ENCODE data around the gene FEZF2.

FEZF2 gene

GRCh38 chr3:62371720-62372591 lies 1.4 kb downstream of the FEZF2 start:
- DNase-seq, result no peak

- DNase-seq, result no peak
These were observed 2.3 kb downstream of the FEZF2 start for GRCh38 chr3:62370858-62371719.

DNA sequence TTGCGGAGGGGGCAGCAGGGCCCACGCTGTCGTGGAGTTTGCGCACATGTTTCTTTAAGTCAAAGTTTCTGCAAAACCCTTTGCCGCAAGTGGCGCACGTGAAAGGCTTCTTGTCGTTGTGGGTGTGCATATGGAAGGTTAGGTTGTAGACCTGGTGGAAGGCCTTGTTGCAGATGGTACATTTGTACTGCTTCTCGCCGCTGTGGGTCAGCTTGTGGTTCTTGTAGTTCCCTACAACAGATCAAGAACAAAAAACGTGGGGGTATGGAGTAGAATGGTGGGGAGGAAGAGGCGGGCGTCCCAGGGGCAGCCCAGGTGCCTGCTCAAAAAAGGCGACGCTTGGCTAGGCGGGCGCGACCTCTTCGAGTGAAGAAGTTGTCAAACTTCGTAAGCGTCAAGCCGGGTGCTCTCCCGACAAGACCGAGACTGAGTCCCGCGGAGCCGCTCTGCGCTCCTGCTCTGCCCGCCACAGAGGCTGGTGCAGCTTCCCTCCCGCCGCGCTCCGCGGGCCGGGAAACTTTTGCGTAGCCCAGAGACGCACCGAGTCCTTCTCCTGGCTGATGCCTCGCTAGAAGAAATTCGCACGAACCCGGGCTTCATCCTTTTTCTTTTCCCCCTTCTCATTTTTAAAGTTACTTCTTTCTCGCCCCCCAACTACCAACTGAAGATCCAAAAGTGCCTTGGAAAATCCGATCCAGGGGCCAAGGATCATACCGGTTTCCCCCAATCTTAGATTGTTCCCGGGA lies 3.1 kb downstream of the FEZF2 start:
- no peak for DNase-seq

- DNase-seq, result no peak
These were observed 3.9 kb downstream of the FEZF2 start for GRCh38 chr3:62369476-62369743.

DNA sequence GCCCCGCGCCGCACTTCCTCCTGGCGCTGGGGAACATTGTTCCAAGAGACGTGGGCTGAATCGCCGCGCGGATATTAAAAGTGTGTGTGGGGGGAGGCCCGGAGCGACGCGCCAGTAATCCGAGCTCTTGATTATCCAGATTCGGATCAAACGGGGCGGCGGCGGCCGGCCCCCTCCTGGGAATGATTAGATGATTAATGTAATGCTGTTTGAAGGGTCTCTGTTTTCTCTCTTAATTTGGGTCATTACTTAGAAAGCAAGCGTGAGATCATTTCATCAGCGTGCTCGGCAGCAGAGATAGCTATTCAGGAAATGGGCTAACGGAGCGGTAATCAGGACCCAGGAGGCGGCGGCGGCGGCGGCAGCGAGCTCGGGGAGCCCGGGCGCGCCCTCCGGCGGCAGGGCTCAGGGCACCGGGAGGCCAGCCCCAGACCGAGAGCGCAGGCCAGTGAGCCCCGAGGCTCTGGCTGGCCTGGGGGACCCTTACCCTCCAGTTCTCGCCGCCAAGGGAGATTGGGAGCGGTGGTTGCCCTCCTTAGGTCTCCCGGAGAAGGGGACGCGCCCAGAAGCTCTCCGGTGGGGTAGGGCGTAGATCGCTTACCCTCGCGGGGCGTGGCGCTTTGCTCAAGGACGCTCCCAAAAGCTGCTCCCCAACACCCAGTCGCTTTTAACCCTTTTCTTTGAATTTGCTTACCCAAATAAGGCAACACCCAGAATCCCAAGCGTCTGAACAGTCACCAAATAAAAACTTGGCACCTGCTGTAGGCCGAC lies 4.5 kb downstream of the FEZF2 start:
- peak; percentile 19 for DNase-seq

- DNase-seq, result no peak
These were observed 5.1 kb downstream of the FEZF2 start for GRCh38 chr3:62368290-62368704.

DNA sequence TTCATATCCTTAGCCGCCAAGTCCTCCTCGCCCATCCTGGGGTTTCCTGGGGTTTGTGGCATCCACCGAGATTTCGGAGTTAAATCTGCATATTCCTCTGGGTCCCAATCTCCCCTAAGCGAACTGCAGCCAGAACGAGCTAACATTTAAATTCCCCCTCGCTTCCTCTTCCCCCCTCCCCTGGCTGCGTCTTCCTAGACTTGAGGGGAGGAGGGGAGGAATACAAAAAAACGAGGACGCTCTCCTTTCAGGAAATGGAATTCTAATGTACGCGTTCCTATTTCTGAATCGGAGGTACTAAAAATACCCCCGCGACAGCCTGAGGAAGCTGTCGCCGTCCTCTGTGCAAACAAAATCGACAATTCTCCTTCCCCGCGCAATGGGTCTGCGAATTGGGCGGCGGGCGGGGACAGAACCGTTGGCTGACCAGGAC lies 5.6 kb downstream of the FEZF2 start:
- no peak for DNase-seq

- no peak for DNase-seq
These were observed 7.2 kb downstream of the FEZF2 start for GRCh38 chr3:62366126-62366484.

- no peak for DNase-seq
These were observed 7.8 kb downstream of the FEZF2 start for GRCh38 chr3:62365391-62366125.

DNA sequence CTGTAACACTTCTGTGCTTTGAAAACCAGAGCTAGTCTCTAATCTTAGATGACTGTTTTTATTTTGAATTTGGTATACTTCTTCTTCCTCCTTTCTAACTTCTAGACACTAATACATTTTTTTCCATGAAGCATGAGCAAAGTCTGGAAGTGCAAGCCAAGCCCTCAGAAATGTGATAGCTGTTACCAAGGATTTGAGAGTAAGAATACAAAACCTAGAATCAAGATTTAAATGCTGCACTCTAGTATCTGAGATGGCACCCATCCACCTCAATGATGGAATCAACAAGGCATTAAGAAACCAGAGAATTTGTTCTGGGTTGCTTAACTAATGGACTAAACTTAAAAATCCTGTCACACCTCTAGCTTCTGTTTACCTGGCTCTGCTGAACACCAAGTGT lies 9.2 kb downstream of the FEZF2 start:
- no peak for DNase-seq

GRCh38 chr3:62363275-62363674 lies 10.1 kb downstream of the FEZF2 start:
- no peak for DNase-seq

DNA sequence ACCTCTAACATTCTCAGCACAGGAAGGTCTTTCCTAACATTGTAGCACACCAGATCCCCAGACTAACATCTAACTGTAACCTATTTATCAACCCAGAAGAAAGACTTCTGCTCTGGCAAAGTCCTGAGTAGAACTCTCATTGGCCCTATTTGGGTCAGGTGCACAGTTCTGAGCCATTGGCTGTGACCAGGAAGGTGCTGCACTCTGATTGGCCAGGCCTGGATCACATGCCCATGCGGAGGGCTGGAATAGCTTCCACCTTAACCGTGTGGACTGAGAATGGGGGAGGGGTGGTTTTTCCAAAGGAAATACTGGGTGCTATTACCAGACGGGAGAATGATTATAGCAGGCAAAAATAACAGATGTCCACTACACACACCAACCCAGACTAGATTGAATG lies 11.5 kb downstream of the FEZF2 start:
- DNase-seq, result no peak

- no peak for DNase-seq
These were observed 12.1 kb downstream of the FEZF2 start for GRCh38 chr3:62361261-62361660.

- no peak for DNase-seq
These were observed 13.8 kb downstream of the FEZF2 start for GRCh38 chr3:62359531-62359930.

DNA sequence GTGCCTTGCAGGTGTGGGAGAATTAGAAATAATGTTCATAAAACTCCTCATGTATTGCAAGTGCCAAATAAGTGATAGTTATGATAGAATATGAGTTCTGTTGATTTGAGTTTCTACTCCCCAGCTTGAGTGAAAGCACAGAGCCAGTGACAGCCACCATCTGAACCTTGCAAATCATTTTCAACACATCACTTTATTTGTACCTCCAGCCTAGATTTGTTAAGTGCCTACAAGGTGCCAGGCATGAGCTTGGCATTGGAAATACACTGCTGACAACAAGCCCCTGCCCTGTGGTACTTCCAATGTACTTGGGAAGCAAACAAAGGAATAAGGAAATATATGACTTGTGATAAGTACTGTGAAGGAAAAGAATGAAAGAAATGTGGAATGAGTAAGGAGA lies 17.0 kb downstream of the FEZF2 start:
- no peak for DNase-seq

GRCh38 chr3:62355703-62356102 lies 17.6 kb downstream of the FEZF2 start:
- no peak for DNase-seq

DNA sequence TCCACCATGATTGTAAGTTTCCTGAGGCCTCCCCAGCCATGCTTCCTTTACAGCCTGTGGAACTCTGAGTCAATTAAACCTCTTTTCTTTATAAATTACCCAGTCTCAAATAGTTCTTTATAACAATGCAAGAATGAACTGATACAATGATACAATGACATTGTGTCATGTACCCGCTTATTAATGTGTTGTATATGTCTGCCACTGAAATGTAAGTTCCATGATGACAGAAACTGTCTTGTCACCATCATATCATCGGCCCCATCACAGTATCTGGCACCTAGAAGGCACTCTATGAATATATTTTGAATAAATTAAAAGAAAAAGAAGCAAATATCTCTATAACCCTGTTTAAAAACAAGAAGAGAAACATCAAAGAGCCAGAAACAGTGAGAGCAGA lies 29.6 kb downstream of the FEZF2 start:
- no peak for DNase-seq

GRCh38 chr3:62335196-62335595 lies 38.2 kb downstream of the FEZF2 start:
- DNase-seq, result no peak

DNA sequence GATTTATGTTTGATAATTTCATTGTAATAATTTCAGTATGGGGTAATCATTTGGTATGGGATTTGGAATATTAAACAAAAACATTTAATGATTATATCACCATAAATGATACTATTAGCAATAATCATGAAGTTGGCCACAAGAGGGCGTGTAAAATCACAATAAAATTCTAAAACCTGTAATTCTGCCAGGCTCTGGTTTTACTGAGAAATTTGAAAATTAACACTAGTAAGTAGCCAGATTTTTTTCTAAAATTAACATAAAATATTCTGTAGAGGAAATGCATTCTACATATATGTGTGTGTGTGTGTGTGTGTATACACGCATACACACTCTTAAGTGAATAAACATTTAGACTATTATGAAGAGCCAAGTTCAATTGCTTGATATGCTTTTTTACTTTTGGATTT lies 40.5 kb downstream of the FEZF2 start:
- DNase-seq, result no peak

DNA sequence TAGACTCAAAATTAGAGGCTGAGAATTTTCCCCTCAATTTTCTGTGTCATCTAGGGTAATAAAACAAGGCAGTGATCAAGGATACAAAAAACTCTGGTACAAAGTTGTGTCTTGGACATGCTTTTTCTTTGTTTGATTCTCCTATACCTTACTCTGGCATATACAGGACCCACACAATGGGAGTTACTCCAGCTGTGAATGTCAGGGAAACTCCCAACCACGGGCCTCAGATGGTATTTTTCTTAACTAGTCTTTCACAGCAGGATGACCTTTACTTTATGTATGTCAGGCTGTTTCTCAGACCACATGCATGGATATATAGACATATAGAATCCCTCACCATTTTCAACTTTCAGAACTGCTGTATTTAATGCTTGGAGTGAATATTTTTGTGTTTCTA lies 41.3 kb downstream of the FEZF2 start:
- no peak for DNase-seq

DNA sequence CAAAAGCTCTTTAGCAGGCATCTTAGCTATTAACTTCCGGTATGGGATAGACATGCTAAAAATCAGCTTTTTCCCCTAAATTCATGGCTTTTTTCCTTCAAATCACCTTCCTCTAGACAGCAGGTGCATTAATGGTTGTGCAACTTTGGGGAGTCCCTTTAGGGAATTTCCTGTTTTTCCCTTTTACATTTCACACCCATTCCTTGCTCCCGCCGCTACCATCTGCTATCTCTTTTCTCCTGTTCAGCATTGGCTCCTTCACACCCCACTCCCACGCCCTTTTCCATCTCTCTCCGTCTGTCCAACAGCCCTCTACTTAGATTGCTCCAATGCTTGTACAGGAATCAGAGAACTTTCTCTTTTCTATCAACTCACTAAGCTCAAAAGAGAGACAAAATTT lies 43.4 kb downstream of the FEZF2 start:
- DNase-seq, result no peak

DNA sequence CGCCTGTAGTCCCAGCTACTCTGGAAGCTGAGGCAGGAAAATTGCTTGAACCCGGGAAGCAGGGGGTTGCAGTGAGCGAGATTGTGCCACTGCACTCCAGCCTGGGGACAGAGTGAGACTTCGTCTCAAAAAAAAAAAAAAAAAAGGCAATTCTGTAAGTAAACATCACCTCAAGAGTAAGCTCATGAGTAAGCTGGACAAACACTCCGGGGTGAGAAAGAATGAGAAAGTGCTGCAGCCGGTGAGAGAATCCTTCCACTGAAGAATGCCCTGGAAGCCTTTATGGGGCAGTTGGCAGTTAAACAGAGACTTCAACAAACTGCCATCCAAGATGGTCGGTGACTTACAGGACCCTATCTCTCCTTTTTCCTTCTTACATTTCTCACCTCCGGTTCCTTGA lies 47.5 kb downstream of the FEZF2 start:
- no peak for DNase-seq

All from NCI-H510A treated with DMSO at 0.1 percent for 48 hours (cell line).